Measurements from ENCODE around the gene UQCRQ. TPM values are rescaled to one million over a fixed set of nuclear protein-coding genes. Genes with fewer than 3 reads are reported as not detected.

UQCRQ gene
- total RNA-seq = 100 to 1,000 TPM; 154 to 171 TPM
- 167 TPM for polyA plus RNA-seq (ENCODE audit: insufficient read depth, low read depth, low replicate concordance)
- long read RNA-seq, donor 1, transcript UQCRQ-202 (3 exons, 429 nt) = minor isoform, 10 of 245 reads
- long read RNA-seq, donor 1, transcript UQCRQ-203 (3 exons, 839 nt) = major isoform, 198 of 245 reads
- long read RNA-seq, donor 1, transcript UQCRQ-206 (2 exons, 874 nt) = minor isoform, 8 of 245 reads
- long read RNA-seq, donor 1, transcript UQCRQ-201 (2 exons, 586 nt) = minor isoform, 26 of 245 reads
- long read RNA-seq, donor 1, partial matches to known transcripts = 0 of 245 reads
- long read RNA-seq, donor 1, other reads (novel, unspliced or antisense) = 0 of 245 reads
- long read RNA-seq, donor 2, transcript UQCRQ-203 (3 exons, 839 nt) = major isoform, 107 of 161 reads
- long read RNA-seq, donor 2, transcript UQCRQ-201 (2 exons, 586 nt) = minor isoform, 36 of 161 reads
- long read RNA-seq, donor 2, transcript UQCRQ-202 (3 exons, 429 nt) = minor isoform, 12 of 161 reads
- long read RNA-seq, donor 2, partial matches to known transcripts = 0 of 161 reads
- long read RNA-seq, donor 2, other reads (novel, unspliced or antisense) = 0 of 161 reads

DNA sequence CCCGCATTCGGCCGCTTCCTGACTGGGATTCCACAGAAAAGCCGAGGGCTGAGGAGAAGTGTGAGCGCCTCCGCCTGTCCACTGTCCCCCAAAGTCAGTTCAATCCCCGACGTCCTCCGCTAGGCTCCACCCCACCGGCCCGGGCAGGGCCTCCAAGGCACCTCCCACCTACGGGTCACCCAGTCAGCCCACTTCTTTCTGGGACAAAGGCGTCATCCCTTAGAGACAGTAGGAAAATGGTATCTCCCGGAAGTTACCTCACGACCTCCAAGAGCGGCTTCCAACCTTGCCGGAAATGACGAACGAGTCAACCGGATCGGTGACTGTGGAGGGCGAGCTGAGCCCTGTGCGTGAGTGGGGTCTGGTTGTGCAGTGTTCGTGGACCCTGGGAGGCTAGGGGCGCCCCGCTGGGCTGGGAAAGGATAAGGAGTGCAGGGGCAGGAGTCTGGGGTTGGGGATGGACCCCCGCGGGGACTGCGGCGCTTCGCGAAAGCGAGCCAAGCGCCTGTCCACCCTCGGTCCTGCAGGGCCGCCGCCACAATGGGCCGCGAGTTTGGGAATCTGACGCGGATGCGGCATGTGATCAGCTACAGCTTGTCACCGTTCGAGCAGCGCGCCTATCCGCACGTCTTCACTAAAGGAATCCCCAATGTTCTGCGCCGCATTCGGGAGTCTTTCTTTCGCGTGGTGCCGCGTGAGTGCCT is at the start of gene UQCRQ, which contains the start of gene GDF9:
UQCRQ (plus strand) TSS at position 301 of the 704 bp plus-strand sequence; CDS start at position 541, 240 bp downstream.
GDF9 (minus strand) TSS at position 128 of the 704 bp plus-strand sequence. CDS start 1,936 bp downstream, outside the sequence.
- DNase-seq = peak; percentile 98
- intact Hi-C loops (cut with DNase I; ENCODE audit: low total_unique reads) = no loop called here
- WGBS, 2 donors = 0 to 2% methylated on average over 19 to 55 of the region's 55 CpGs
- H3K36me3 ChIP-seq (ENCODE audit: low read depth, missing control alignments) = no peaks in the 10 kb centered on the region
- H3K4me3 ChIP-seq = peak within 1 kb of the TSS; percentile 76 to 85
- no peaks in the 10 kb centered on the region for H3K9me3 ChIP-seq
- H3K27me3 ChIP-seq = no peaks in the 10 kb centered on the region
- no peaks in the 10 kb centered on the region for H3K4me1 ChIP-seq
- TF ChIP-seq POLR2A (IDR thresholded peaks at IDR 0.05) = peak; percentile 45
- TF ChIP-seq, protein P1, sequence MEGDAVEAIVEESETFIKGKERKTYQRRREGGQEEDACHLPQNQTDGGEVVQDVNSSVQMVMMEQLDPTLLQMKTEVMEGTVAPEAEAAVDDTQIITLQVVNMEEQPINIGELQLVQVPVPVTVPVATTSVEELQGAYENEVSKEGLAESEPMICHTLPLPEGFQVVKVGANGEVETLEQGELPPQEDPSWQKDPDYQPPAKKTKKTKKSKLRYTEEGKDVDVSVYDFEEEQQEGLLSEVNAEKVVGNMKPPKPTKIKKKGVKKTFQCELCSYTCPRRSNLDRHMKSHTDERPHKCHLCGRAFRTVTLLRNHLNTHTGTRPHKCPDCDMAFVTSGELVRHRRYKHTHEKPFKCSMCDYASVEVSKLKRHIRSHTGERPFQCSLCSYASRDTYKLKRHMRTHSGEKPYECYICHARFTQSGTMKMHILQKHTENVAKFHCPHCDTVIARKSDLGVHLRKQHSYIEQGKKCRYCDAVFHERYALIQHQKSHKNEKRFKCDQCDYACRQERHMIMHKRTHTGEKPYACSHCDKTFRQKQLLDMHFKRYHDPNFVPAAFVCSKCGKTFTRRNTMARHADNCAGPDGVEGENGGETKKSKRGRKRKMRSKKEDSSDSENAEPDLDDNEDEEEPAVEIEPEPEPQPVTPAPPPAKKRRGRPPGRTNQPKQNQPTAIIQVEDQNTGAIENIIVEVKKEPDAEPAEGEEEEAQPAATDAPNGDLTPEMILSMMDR (IDR thresholded peaks at IDR 0.05) = peak in 1 of 3 experiments; percentile 32
- H3K27ac ChIP-seq = peak within 1 kb of the TSS; percentile 94 to 96

DNA sequence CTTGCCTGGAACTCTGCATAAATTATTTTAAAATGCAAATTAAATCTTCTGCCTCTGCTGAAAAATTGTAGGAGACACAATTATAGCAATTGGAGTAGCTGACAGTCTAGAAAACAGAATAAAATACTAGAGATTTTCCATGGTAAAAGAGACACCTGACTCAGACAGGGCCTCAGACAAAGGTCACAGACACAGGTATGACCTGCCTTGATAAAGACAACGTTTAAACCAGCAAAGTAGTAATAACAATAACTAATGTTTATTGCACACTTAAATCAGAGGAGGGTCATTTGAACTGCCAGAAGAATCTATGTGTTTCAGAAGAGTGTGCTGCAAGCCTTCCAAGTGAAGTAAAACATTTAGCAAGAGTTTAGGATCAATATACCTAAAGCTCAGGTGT is 49.4 kb upstream of the UQCRQ start:
- intact Hi-C loops (cut with DNase I; ENCODE audit: low total_unique reads) = no loop called here

DNA sequence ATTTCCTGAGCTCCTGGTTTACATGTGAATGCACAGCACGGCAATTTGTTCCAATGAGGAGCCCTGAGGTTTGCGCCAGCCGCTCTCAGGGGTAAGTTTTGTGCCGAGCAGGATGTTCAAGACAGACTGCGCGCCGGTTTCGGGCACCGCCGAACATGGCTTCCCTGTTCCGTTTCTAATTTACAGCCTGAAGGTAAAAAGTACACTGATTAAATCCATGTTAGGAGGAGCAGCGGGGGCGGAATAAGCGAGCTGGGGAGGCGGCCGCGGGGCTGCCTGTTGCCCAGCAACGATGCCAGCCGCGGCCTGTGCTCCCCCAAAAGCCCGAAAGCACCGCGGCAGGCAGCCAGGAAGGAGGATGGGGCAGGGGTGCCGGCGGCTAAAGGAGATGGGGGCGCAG is 47.0 kb upstream of the UQCRQ start:
- Histone ChIP-seq H3K4me3 (peak overlapping the region; percentile 29 to 31), H3K9me3 (no peaks in the 10 kb centered on the region), H3K27ac (no peak overlapping the region), H3K27me3 (no peaks in the 10 kb centered on the region), H3K4me1 (peaks cover 6% of the 10 kb centered on the region), H3K36me3 (ENCODE audit: low read depth, missing control alignments) (no peaks in the 10 kb centered on the region)
- peak; percentile 22 for DNase-seq
- no peak for TF ChIP-seq POLR2A (IDR thresholded peaks at IDR 0.05)
- TF ChIP-seq, protein P1 (IDR thresholded peaks at IDR 0.05) = no peak
- intact Hi-C loops (cut with DNase I; ENCODE audit: low total_unique reads) = no loop called here
- 28 to 29% methylated on average over 24 to 26 of the region's 26 CpGs for WGBS, 2 donors

More for the DNA sequence above, 49.4 kb upstream of the UQCRQ start:
- H3K4me3 ChIP-seq = no peak overlapping the region
- no peak for DNase-seq
- H3K27ac ChIP-seq = no peak overlapping the region
- 62 to 75% methylated on average over 1 of the region's 1 CpG for WGBS, 2 donors
- no peaks in the 10 kb centered on the region for H3K36me3 ChIP-seq (ENCODE audit: low read depth, missing control alignments)
- H3K27me3 ChIP-seq = no peaks in the 10 kb centered on the region
- no peaks in the 10 kb centered on the region for H3K4me1 ChIP-seq
- no peaks in the 10 kb centered on the region for H3K9me3 ChIP-seq
- no peak for TF ChIP-seq POLR2A (IDR thresholded peaks at IDR 0.05)
- TF ChIP-seq, protein P1 (IDR thresholded peaks at IDR 0.05) = no peak

DNA sequence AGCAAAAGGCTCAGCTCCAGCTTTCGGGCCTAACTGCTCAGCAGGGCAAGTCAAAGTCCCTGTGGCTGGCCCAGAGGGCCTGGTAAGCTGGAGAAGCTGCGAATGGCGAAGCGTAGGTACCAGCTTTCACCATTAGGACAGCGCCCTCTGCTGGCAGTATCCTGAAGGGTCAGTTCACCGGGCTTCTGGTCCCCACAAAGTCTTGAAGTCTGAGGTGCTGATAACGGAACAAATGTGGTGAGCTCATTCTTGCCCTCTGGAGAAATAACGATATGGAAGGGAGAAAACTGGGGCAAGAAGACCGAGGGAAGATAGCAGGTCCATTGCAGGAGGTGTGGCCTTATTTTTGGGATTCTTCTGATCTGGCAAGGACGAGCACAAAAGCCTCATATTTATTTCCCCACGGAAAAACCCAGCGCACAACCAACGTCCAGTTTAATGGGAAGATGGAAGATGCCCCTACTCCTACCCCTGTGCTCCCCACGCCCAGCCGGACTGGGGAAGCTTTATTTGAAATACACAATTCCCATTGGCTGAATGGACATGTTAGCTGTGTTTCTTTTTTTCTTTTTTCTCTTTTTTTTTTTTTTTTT is 46.2 kb upstream of the UQCRQ start:
- Histone ChIP-seq H3K27ac (no peak overlapping the region), H3K36me3 (ENCODE audit: low read depth, missing control alignments) (no peaks in the 10 kb centered on the region), H3K9me3 (no peaks in the 10 kb centered on the region), H3K4me3 (peak overlapping the region in 1 of 2 donors; percentile 29), H3K27me3 (no peaks in the 10 kb centered on the region), H3K4me1 (peaks cover 6% of the 10 kb centered on the region)
- DNase-seq = peak; percentile 98
- TF ChIP-seq, protein P1 (IDR thresholded peaks at IDR 0.05) = peak; percentile 92 to 97 (median 96)
- no peak for TF ChIP-seq POLR2A (IDR thresholded peaks at IDR 0.05)
- intact Hi-C loops (cut with DNase I; ENCODE audit: low total_unique reads) = no loop called here
- WGBS, 2 donors = 10 to 23% methylated on average over 15 of the region's 15 CpGs

Data from testis (tissue), 5 donors.